Forelimb muscle (tissue), 1 donor: ENCODE measurements around the gene CDC42SE2. TPM values are rescaled to one million over a fixed set of nuclear protein-coding genes. Genes with fewer than 3 reads are reported as not detected.
"Not testable (repeated sequence)": the region's sequence is repeated elsewhere in the genome, so short reads cannot be mapped to it uniquely, and the experiment has no call there.

Experiments used
- DNase-seq: peaks from one replicate; pipeline ENCODE4 v3.0.0-alpha.2; 2013; ENCODE audit warnings: low read depth
- polyA plus RNA-seq: library from polyadenylated mRNA; unstranded; fragments of 120-200 nt; gene quantifications from one replicate; pipeline ENCODE4 v1.2.1, GENCODE V29; 2013; ENCODE audit not compliant: insufficient read length

CDC42SE2 gene
- polyA plus RNA-seq, 1 donor: 22.5 TPM

- no peak for DNase-seq
Observed at GRCh38 chr5:131366428-131366827, 102.6 kb downstream of the CDC42SE2 start.

GRCh38 chr5:131367219-131367860, 103.5 kb downstream of the CDC42SE2 start:
- DNase-seq: no peak

- DNase-seq: no peak
Observed at GRCh38 chr5:131368866-131369265, 105.0 kb downstream of the CDC42SE2 start.

GRCh38 chr5:131369558-131369957, 105.7 kb downstream of the CDC42SE2 start:
- DNase-seq: no peak

- DNase-seq: no peak
Observed at GRCh38 chr5:131371835-131372234, 108.0 kb downstream of the CDC42SE2 start.

GRCh38 chr5:131373265-131373664, 109.4 kb downstream of the CDC42SE2 start:
- no peak for DNase-seq

- DNase-seq: no peak
Observed at GRCh38 chr5:131375351-131375750, 111.5 kb downstream of the CDC42SE2 start.

- no peak for DNase-seq
Observed at GRCh38 chr5:131377346-131377745, 113.5 kb downstream of the CDC42SE2 start.

GRCh38 chr5:131377785-131378325, 114.0 kb downstream of the CDC42SE2 start:
- DNase-seq: no peak

- no peak for DNase-seq
Observed at GRCh38 chr5:131378721-131379541, 115.1 kb downstream of the CDC42SE2 start.

GRCh38 chr5:131379723-131380122, 115.9 kb downstream of the CDC42SE2 start:
- no peak for DNase-seq

- not testable (repeated sequence) for DNase-seq
Observed at GRCh38 chr5:131380238-131380637, 116.4 kb downstream of the CDC42SE2 start.

GRCh38 chr5:131381021-131381420, 117.2 kb downstream of the CDC42SE2 start:
- no peak for DNase-seq

GRCh38 chr5:131381777-131382176, 117.9 kb downstream of the CDC42SE2 start:
- no peak for DNase-seq

- no peak for DNase-seq
Observed at GRCh38 chr5:131382407-131383395, 118.8 kb downstream of the CDC42SE2 start.

- DNase-seq: no peak
Observed at GRCh38 chr5:131384173-131384572, 120.3 kb downstream of the CDC42SE2 start.

- DNase-seq: no peak
Observed at GRCh38 chr5:131384616-131385214, 120.9 kb downstream of the CDC42SE2 start.

- no peak for DNase-seq
Observed at GRCh38 chr5:131386124-131386523, 122.3 kb downstream of the CDC42SE2 start.

GRCh38 chr5:131386779-131387178, 122.9 kb downstream of the CDC42SE2 start:
- DNase-seq: no peak

- no peak for DNase-seq
Observed at GRCh38 chr5:131387255-131387654, 123.4 kb downstream of the CDC42SE2 start.
